Measurements from ENCODE around the gene TRIM61.
"Not testable (repeated sequence)": the region's sequence is repeated elsewhere in the genome, so short reads cannot be mapped to it uniquely, and the experiment has no call there.

TRIM61 gene

DNA sequence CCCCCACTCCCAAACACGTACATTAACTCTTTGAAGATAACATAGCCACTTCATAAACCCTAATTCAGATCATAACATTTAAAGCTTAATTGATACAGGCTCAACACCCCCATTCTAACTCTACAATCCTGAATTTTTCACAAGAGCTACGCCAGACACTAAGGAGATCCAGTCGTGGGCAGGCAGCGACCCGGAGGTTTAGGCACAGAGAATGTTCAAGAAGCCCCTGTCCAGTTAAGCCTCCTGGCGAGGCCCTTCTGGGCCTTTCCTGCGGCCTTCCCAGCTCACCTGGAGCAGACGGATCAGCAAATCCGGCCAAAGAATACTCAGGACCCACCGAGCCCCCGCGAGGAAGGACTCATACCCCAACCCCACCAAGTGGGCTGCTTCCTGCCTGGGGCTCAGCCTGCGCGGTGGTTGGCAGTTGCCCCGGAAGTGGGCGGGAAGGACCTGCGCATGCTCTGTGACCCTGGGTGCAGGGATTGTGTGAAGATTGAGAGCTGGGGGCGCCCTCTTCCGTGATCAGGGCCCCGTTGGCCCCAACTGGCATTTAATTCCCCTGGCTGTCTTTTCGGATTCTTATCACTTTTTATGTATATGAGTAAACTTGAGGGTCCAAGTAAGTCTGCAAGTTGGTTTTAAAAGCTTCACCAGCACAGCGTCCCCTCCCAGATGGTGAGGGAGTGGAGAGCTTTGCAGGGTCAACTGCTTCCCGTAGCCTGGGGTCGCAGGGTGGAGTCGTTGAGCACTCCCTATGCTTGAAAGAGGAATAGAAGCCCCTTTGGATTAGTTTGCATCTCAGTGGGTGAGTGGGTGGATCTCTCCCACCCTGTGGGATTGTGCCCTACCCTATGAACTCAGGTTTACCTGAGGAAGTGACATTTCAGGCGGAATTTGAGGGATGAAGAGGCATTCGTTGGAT is at the start of gene TRIM61:
TSS of gene TRIM61 (minus strand) at position 415 of the 922 bp plus-strand sequence. CDS start 7,655 bp downstream, outside the sequence.
- DNase-seq: peak; percentile 61

DNA sequence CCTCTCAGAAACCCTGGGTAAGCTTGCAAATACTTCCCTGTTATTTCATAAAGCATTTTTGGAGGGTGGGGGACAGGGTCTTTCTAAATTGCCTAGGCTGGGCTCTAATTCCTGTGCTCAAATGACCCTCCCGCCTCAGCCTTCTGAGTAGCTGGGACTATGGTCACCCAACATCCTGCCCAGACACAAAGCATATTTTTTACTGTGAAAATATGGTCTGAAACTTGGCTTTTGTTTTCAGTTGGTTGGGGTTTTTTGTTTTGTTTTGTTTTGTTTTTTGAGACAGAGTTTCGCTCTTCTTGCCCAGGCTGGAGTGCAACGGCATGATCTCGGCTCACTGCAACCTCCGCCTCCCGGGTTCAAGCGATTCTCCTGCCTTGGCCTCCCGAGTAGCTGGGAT is 48.3 kb upstream of the TRIM61 start:
- not testable (repeated sequence) for DNase-seq

DNA sequence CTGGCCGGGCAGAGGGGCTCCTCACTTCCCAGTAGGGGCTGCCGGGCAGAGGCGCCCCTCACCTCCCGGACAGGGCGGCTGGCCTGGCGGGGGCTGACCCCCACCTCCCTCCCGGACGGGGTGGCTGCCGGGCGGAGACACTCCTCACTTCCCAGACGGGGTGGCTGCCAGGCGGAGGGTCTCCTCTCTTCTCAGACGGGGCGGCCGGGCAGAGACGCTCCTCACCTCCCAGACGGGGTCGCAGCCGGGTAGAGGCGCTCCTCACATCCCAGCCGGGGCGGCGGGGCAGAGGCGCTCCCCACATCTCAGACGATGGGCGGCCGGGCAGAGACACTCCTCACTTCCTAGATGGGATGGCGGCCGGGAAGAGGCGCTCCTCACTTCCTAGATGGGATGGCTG is 42.5 kb upstream of the TRIM61 start:
- DNase-seq: not testable (repeated sequence)

DNA sequence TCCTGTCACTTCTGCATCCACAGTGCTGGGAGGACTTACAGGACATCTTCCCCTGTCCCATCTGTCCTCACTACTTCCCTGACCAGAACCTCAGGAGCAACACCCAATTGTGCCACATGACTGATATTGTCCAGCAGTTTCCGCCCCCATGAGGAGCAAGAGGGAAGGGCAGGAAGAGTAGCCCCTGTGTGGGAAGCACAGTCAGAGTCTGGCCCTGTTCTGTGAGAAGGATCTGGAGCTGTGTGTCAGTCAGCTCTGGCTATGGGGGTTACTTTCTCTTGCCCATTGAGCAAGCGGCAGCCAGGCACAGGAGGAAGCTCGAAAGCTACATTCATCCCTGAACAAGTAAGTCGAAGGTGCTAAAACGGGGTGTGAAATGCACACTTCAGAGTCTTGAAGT is 39.5 kb upstream of the TRIM61 start:
- no peak for DNase-seq

DNA sequence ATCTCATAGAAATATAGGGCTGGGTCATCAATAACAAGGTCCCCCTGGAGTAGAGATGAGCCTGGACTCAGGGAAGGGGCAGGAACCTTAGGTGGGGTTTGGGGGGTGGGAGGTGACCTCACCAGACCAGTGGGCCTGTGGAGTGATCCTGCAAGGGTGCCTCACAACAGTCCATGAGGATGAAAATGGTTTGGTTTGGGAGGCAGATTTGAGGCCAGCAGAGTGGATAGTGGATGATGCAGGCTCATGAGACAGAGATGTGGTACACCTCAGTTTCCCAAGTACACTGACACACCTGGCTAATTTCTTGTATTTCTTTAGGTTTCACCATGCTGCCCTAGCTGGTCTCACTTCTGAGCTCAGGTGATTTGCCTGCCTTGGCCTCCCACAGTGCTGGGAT is 36.2 kb upstream of the TRIM61 start:
- no peak for DNase-seq

DNA sequence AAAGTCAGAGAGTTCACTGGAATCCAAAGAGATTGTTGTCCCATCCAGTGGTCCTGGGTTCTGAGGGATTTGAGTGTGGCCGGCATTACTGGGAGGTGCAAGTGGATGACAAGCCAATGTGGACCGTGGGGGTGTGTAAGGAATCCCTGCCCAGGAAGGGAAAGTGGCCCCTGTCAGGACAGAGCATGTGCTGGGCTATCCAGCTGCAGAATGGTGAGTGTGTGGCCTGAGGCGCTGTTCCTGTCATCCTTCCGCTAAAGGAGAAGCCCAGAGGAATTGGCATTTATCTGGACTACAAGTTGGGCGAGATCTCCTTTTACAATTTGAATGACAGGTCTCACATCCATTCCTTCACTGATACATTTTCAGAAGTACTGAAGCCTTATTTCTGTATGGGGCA is 33.9 kb upstream of the TRIM61 start:
- DNase-seq: no peak

DNA sequence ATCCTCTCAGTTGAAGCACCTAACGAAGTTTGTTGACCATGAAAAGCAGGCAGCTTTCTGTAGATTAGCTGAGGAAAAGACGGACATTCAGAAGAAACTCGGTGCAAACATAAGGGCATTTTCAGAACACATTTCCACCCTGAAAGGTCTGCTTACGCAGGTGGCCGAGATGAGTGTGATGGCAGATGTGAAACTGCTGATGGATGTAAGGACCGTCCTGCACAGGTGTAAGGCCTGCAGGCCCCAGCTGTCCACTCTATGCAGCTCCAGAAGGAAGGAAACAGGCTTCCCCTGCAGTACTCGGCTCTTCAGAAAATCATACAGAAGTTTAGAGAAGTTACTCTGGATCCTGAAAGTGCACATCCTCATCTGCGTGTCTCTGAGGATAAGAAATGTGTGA is 33.5 kb upstream of the TRIM61 start:
- DNase-seq: no peak

DNA sequence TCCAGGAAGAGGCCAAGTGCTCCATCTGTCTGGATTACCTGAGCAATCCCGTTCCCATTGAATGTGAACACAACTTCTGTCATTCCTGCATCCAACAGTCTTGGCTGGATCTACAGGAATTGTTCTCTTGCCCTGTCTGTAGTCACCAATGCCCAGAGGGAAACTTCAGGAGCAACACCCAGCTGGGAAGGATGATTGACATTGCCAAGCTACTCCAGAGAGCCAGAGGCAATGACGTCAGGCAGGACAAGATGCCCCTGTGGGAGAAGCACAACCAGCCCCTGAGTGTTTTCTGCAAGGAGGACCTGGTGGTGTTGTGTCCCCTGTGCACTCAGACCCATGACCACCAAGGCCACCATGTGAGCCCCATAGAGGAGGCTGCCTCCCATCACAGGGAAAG is 33.0 kb upstream of the TRIM61 start:
- DNase-seq: no peak

DNA sequence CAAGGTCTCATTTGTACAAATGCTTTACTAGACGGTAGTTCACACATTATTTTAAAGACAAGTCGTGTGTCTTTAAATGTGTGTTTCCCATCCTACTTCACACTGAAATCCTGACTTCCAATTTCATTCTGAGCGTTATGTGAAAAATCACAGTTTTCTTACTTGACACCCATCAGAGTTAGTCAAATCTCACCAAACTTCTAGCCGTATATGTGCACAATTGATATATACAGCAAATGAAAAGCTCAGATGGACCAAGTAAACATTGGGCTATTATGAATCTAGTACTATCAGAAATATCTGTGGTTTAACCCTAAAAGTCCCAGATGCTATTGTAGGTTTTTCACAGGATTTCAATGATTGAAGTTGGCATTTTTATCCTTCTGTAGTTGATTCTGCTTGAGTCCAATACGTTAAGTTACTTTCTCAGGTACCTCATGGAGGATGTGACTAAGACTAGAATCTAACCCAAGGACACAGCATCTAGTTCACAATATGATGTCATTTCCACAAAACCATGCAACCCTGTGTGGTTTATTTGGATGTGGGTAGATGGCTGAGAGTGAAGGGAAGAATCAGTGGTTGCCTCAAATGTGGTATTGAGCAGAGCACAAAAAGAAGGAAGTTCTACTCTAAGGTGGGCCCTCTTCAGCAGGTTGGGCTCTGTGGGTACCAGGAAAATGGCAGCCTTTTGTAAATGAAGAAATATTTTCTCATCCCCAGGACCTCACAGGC is 32.2 kb upstream of the TRIM61 start:
- no peak for DNase-seq

DNA sequence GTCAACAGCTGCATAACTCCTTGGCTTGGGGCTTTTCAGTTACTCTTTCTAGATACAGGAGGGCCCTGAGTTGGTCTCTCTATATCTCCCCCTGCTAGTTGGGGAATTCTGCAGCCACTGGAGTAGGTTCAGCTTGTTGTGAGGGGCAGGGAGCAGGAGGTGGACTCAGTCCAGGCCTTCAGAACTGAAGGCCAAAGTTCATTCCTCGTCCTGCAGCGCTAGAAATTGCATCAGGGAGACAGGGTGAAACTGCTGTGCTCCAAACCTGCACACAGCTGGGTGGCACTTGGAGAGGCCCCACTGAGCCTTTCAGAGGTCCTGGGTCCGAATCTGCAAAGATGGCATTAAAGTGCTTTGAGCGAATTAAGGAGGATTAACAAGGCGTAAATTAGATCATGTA is 29.4 kb upstream of the TRIM61 start:
- no peak for DNase-seq

DNA sequence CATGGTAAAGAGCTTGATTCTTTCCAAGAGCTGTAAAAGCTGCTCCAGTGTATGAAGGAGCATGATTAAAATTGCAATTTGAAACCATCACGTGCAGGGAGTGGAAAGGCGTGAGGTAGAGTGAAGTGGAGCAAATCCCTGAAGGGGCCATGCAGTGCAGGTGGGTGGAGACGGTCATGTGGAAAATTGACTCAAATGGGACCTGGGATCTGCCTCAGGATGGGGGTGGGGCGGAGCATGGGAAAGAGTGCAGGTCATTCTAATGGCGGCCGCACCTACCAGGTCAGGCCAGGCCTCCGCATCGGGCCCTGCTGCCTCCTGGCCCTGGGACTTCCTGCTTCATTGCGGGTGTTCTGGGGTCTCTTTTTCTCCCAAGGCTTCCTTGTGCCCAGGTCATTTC is 29.0 kb upstream of the TRIM61 start:
- no peak for DNase-seq

DNA sequence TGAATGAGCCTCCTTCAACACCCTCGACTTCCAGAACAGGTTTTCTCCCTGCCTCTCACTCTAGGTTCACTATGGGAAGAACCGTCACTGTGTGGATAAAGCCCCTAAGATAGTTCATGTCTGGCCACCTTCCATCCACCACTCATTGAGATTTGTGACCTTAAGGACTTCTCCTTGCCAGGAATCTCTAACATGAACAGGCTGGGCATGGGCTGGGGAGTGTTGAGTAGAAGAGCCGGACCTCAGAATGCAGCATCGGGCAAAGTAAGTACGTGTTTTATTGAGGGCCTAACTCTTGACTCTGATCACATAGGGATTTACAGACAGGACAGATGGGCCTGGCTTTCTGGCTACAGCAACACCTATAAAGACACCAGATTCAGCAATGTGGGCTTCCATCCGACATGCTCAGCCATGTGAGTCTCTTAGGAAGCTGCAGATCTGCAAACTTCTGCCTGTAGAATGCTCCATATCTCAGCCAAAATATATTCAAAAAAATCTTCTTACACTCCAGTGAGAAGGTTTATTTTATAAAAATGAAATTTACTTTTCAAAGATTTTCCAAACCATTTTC is 28.0 kb upstream of the TRIM61 start:
- no peak for DNase-seq

DNA sequence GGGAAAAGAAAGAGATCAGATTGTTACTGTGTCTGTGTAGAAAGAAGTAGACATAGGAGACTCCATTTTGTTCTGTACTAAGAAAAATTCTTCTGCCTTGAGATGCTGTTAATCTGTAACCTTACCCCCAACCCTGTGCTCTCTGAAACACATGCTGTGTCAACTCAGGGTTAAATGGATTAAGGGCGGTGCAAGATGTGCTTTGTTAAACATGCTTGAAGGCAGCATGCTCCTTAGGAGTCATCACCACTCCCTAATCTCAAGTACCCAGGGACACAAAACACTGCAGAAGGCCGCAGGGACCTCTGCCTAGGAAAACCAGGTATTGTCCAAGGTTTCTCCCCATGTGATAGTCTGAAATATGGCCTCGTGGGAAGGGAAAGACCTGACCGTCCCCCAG is 24.5 kb upstream of the TRIM61 start:
- not testable (repeated sequence) for DNase-seq

DNA sequence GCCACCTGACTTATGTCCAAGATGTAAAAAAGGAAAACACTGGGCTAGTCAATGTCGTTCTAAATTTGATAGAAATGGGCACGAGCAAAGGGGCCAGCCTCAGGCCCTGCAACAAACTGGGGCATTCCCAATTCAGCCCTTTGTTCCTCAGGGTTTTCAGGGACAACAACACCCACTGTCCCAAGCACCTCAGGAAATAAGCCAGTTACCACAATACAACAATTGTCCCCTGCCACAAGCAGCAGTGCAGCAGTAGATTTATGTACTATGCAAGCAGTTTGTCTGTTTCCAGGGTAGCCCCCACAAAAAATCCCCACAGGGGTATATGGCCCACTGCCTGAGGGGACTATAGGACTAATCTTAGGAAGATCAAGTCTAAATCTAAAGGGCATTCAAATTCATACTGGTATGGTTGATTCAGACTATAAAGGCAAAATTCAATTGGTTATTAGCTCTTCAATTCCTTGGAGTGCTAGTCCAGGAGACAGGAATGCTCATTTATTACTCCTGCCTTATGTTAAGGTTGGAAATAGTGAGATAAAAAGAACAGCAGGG is 21.1 kb upstream of the TRIM61 start:
- DNase-seq: not testable (repeated sequence)

DNA sequence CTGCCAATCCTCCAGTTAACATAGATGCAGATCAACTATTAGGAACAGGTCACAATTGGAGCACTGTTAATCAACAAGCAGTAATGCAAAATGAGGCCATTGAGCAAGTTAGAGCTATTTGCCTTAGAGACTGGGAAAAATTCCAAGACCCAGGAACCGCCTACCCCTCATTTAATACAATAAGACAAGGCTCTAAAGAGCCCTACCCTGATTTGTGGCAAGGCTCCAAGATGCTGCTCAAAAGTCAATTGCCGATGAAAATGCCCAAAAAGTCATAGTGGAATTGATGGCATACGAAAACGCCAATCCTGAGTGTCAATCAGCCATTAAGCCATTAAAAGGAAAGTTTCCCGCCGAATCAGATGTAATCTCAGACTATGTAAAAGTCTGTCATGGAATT is 20.5 kb upstream of the TRIM61 start:
- no peak for DNase-seq

DNA sequence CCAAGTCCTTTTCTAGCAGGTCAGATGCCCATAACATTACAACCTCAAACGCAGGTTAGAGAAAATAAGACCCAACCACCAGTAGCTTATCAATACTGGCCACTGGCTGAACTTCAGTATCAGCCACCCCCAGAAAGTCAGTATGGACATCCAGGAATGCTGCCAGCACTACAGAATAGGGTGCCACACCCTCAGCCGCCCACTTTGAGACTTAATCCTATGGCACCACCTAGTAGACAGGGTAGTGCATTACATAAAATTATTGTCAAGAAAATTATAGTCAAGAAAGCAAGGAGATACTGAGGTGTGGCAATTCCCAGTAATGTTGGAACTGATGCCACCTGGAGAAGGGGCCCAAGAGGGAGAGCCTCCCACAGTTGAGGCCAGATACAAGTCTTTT is 19.9 kb upstream of the TRIM61 start:
- no peak for DNase-seq

DNA sequence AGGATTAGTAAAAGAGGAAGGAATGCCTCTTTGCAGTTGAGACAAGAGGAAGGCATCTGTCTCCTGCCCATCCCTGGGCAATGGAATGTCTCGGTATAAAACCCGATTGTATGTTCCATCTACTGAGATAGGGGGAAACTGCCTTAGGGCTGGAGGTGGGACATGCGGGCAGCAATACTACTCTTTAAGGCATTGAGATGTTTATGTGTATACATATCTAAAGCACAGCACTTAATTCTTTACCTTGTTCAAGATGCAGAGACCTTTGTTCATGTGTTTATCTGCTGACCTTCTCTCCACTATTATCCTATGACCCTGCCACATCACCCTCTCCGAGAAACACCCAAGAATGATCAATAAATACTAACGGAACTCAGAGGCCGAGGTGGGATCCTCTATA is 18.7 kb upstream of the TRIM61 start:
- not testable (repeated sequence) for DNase-seq

DNA sequence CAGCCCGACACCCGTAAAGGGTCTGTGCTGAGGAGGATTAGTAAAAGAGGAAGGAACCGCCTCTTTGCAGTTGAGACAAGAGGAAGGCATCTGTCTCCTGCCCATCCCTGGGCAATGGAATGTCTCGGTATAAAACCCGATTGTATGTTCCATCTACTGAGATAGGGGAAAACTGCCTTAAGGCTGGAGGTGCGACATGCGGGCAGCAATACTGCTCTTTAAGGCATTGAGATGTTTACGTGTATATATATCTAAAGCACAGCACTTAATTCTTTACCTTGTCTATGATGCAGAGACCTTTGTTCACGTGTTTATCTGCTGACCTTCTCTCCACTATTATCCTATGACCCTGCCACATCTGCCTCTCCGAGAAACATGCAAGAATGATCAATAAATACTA is 13.3 kb upstream of the TRIM61 start:
- not testable (repeated sequence) for DNase-seq

DNA sequence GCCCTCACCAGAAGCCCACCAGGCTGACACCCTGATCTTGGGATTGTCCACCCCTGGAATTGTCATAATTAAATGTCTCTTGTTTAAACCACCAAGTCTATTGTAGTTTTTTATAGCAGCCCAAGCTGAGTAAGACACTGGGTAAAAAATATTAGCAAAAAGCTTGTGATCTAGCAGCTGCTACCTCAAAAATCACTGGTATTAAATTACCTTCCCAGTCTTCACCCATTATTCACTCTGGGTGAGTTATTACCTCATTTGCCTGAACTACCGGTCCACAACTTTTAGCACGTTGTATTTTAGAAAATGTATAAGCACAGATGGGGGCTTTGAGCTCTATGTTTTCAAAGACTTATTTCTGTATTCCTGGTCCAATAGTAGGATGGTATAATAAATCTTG is 12.0 kb upstream of the TRIM61 start:
- no peak for DNase-seq

DNA sequence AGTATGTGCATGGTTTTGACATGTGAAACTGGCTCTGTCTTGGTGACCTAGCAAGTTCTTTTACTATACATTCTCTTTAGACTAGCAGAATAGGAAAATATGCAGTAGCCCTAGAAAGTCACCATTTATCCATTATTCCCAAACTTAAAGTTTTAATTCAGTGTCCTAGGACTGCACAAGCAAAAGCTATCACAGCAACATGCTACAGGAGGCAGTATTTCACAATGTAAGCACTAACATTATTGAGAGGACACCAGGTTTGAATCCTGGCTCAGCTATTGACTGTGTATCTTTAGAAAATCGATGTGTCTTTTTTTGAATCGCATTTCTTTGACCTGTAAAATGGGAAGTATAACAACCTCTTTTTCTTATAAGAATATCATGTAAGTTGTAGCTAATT is 5.5 kb downstream of the TRIM61 start:
- not testable (repeated sequence) for DNase-seq

DNA sequence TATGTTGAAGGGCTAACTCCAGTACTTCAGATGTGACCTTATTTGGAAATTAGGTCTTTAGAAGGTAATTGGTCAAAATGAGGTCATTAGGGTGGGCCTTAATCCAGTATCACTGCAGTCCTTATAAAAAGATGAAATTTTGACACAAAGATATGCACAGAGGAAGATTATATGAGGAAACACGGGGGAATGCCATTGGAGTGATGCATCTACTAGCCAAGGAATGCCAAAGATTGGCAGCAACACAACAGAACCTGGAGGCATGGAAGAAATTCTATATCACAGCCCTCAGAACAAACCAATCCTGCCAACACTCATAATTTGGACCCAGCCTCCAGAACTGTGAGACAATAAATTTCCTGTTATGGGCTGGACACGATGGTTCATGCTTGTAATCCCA is 17.6 kb downstream of the TRIM61 start:
- DNase-seq: no peak

DNA sequence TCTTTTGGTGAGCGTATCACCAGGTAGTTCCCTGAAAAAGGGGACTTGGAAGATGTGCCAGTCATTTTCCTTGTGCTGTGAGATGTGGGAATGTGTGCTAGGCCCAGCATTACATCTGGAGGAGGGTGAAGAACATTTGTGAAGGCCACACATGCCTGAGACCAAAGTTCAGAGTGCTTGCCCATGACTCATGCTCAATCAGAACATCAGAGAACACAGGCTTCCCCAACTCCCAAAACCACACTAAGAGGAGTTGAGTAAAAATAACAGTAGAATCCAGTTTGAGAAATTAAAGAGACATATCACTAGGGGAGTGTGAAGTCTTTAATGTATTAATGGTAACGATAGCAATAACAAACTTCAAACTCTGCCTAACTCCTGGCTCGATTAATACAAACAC is 18.0 kb downstream of the TRIM61 start:
- DNase-seq: not testable (repeated sequence)

All from activated CD8-positive, alpha-beta memory T cell treated with anti-CD3 and anti-CD28 coated beads, Interleukin-2, amount 50 U/mL, for 4 hours (primary cell).